K562 (cell line): ENCODE results near the gene NKIRAS2. TPM values are rescaled to one million over a fixed set of nuclear protein-coding genes. Genes with fewer than 3 reads are reported as not detected.

Source experiments
- ADNP ChIP-seq: fragments of 200-800 bp; sonication (Bioruptor generic); IDR thresholded peaks from 2 replicates; pipeline ENCODE4 v1.6.1; 2016; ENCODE audit warnings: missing genetic modification characterization, missing compliant biosample characterization
- CXXC5 ChIP-seq: fragments of 250-450 bp; sonication (Bioruptor Pico); IDR thresholded peaks from 2 replicates; pipeline ENCODE4 v1.8.0; 2022; ENCODE audit warnings: inconsistent platforms, mild to moderate bottlenecking, moderate library complexity
- DDX20 ChIP-seq: fragments of 450-650 bp; IDR thresholded peaks from 2 replicates; pipeline ENCODE4 v1.6.1; 2016; ENCODE audit warnings: missing genetic modification characterization, low read depth, mild to moderate bottlenecking, missing compliant biosample characterization, moderate library complexity
- E4F1 ChIP-seq: fragments of 250-450 bp; sonication (Bioruptor Pico); IDR thresholded peaks from 2 replicates; pipeline ENCODE4 v1.5.0; 2021; ENCODE audit warnings: mild to moderate bottlenecking, borderline replicate concordance
- FOS ChIP-seq: IDR thresholded peaks from 3 replicates; pipeline ENCODE4 v1.6.1; 2011; ENCODE audit not compliant: insufficient read length; ENCODE audit errors: extremely low read depth
- HDAC2 ChIP-seq: fragments of 450-650 bp; IDR thresholded peaks from 2 replicates; pipeline ENCODE4 v1.6.1; 2016; ENCODE audit warnings: mild to moderate bottlenecking
- MAFK ChIP-seq: IDR thresholded peaks from 2 replicates; pipeline ENCODE4 v1.6.1; 2011; ENCODE audit warnings: low read length, improper control_type of control experiment
- NFIX ChIP-seq: fragments of 250-450 bp; sonication (Bioruptor Pico); IDR thresholded peaks from 2 replicates; pipeline ENCODE4 v1.4.0; 2020; ENCODE audit warnings: low read depth, mild to moderate bottlenecking, moderate library complexity
- NFXL1 ChIP-seq: fragments of 450-650 bp; formaldehyde crosslinking; IDR thresholded peaks from 2 replicates; pipeline ENCODE4 v1.4.0; 2021; ENCODE audit warnings: mild to moderate bottlenecking
- NR3C1 ChIP-seq: sonication (generic); formaldehyde crosslinking; IDR thresholded peaks from 2 replicates; pipeline ENCODE4 v1.8.1; 2022; ENCODE audit warnings: missing genetic modification reagents
- PCBP1 ChIP-seq: fragments of 200-400 bp; formaldehyde crosslinking; IDR thresholded peaks from 2 replicates; pipeline ENCODE4 v1.6.1; 2018; ENCODE audit warnings: mild to moderate bottlenecking, low read depth, low read length; ENCODE audit not compliant: poor library complexity, severe bottlenecking
- PURB ChIP-seq: sonication (generic); formaldehyde crosslinking; IDR thresholded peaks from 2 replicates; pipeline ENCODE4 v1.9.0; 2021; ENCODE audit warnings: low read depth, mild to moderate bottlenecking, missing genetic modification reagents
- SMARCA5 ChIP-seq: fragments of 450-650 bp; IDR thresholded peaks from 2 replicates; pipeline ENCODE4 v1.6.1; 2016
- SREBF1 ChIP-seq: fragments of 150-350 bp; IDR thresholded peaks from 2 replicates; pipeline ENCODE4 v1.6.1; 2014; ENCODE audit warnings: antibody characterized with exemption, low read depth, low read length, borderline replicate concordance
- TFAP4 ChIP-seq: sonication (generic); formaldehyde crosslinking; IDR thresholded peaks from 2 replicates; pipeline ENCODE4 v1.8.0; 2022; ENCODE audit warnings: missing genetic modification reagents, mild to moderate bottlenecking, moderate library complexity, borderline replicate concordance
- TRIM24 ChIP-seq, 2 experiments: fragments of 450-650 bp; IDR thresholded peaks; 2 replicates each; pipeline ENCODE4 v1.6.1; 2016
- YBX1 ChIP-seq: fragments of 450-650 bp; IDR thresholded peaks from 2 replicates; pipeline ENCODE4 v1.7.1; 2016; ENCODE audit warnings: mild to moderate bottlenecking
- ZBTB17 ChIP-seq: fragments of 450-650 bp; formaldehyde crosslinking; IDR thresholded peaks from 2 replicates; pipeline ENCODE4 v1.4.0; 2020; ENCODE audit warnings: mild to moderate bottlenecking
- ZNF274 ChIP-seq: IDR thresholded peaks from 2 replicates; pipeline ENCODE4 v1.6.1; 2011; ENCODE audit warnings: low read depth, mild to moderate bottlenecking, low read length, moderate library complexity, borderline replicate concordance
- ZNF3 ChIP-seq: fragments of 250-450 bp; sonication (Bioruptor Pico); IDR thresholded peaks from 2 replicates; pipeline ENCODE4 v1.5.0; 2021; ENCODE audit warnings: mild to moderate bottlenecking, moderate library complexity
- ZNF354B ChIP-seq: fragments of 250-450 bp; sonication (Bioruptor Pico); IDR thresholded peaks from 2 replicates; pipeline ENCODE4 v1.4.0; 2020
- ZNF586 ChIP-seq: fragments of 450-650 bp; formaldehyde crosslinking; conservative IDR thresholded peaks from 2 replicates; pipeline ENCODE4 v1.4.0; 2020; ENCODE audit warnings: mild to moderate bottlenecking, moderate library complexity
- polyA plus RNA-seq, 8 experiments: library from polyadenylated mRNA; depleted of rRNA in 4 of 8; stranded (reverse) in 5 of 8; unstranded in 3 of 8; fragments of >200 nt; fragmentation: Nextera tagmentation in 2 of 8; fragmentation: Illumina TruSeq in 1 of 8; extraction: Ambion mirVana in 2 of 8; extraction: Trizol in 1 of 8; gene quantifications; 2 replicates each; pipeline versions ENCODE4 v1.2.1 to v1.2.3, GENCODE V29; 2011 to 2014; ENCODE audit warnings: inconsistent platforms in 1 of 8, missing spikeins in 1 of 8
- total RNA-seq, 7 experiments: library from RNA; depleted of rRNA in 6 of 7; stranded (reverse); fragments of >200 nt in 6 of 7; fragmentation: Illumina TruSeq in 2 of 7; extraction: Trizol in 2 of 7; gene quantifications; 2 replicates each; pipeline versions ENCODE4 v1.2.1 to v1.2.3, GENCODE V29; 2011 to 2021; ENCODE audit warnings: low replicate concordance in 1 of 7
- TF ChIP-seq, protein P1 (sequence below): fragments of 250-450 bp; sonication (Bioruptor Pico); IDR thresholded peaks from 2 replicates; pipeline ENCODE4 v1.8.0; 2022; ENCODE audit warnings: inconsistent platforms, mild to moderate bottlenecking, moderate library complexity, borderline replicate concordance

Gene NKIRAS2
- total and polyA plus RNA-seq, 9 of the 15 experiments (the other 6 are each of a cell fraction or from before 2014, with no cell fraction given): 10.1 to 65.5 (median 29.8) TPM

DNA sequence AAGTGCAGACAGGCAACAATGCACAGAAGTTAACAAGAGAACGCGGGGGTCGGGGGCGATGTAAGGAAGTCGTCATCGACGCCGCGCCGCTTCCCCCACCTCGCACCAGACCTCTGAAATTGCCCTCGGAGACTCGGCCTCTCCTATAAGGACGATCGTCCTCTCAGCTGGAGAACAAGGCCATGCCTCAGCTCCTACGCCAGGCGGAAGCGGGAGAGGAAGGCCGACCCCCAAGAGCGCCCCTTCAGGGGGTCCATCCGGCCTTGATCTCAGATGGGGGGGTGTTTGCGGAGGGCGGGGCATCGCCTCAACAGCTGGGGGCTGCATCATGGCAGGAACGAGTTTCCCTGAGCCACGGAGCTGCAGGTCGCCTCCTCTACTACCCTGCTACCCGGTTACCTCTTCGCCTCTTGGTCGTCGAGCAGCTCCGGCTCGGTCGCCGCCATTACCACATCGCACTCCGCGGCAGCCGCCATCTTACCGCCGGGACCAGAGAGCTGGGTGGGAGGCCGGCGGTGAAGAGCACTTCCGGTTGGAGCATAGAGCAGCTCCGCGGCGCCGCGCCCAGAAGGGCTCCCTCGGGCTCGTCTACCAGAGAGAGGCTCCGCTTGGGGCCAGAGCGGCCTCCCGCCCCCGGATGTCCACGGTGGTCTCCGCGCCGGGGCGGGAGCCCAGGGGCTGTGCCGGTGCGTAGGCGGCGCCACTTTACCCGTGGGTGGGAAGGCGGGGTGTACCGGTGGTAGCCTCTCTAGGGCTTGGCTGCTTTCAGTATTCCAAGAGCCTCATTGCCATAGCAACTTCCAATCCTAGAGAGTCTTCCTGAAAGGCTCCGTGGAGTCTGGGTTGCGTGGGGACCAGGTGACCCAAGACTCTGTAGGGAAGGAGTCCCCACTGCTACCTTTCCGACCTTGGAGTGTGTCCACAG is 2.7 kb upstream of the NKIRAS2 start, which contains the start of gene DNAJC7 (continued):
- peak; percentile 90 for TF ChIP-seq PCBP1
- no peak for TF ChIP-seq ADNP (tag)
- 0 out of 2 replicates have a peak, but pooled peaks have one; percentile 13 for TF ChIP-seq SMARCA5
- TF ChIP-seq YBX1: no peak
- no peak for TF ChIP-seq E4F1 (CRISPR knock-in tag)
- TF ChIP-seq NFIX (CRISPR knock-in tag): no peak
- TF ChIP-seq, protein P1, sequence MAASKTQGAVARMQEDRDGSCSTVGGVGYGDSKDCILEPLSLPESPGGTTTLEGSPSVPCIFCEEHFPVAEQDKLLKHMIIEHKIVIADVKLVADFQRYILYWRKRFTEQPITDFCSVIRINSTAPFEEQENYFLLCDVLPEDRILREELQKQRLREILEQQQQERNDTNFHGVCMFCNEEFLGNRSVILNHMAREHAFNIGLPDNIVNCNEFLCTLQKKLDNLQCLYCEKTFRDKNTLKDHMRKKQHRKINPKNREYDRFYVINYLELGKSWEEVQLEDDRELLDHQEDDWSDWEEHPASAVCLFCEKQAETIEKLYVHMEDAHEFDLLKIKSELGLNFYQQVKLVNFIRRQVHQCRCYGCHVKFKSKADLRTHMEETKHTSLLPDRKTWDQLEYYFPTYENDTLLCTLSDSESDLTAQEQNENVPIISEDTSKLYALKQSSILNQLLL (CRISPR knock-in tag): no peak
- no peak for TF ChIP-seq TRIM24 (IDR thresholded peaks at IDR 0.05)
- no peak for TF ChIP-seq ZBTB17 (CRISPR knock-in tag)
- TF ChIP-seq NFXL1: no peak
- no peak for TF ChIP-seq ZNF274
- TF ChIP-seq MAFK: no peak
- TF ChIP-seq ZNF354B (CRISPR knock-in tag): no peak
- TF ChIP-seq DDX20 (tag): no peak
- TF ChIP-seq FOS: no peak
- no peak for TF ChIP-seq PURB (CRISPR knock-in tag)
- no peak for TF ChIP-seq ZNF586 (CRISPR knock-in tag)
- TF ChIP-seq SREBF1: 0 out of 2 replicates have a peak, but pooled peaks have one; percentile 36
- TF ChIP-seq ZNF3 (CRISPR knock-in tag): no peak
- peak; percentile 73 for TF ChIP-seq TFAP4 (CRISPR knock-in tag)
- no peak for TF ChIP-seq NR3C1
- TF ChIP-seq HDAC2: 0 out of 2 replicates have a peak, but pooled peaks have one; percentile 23
- peak; percentile 82 for TF ChIP-seq CXXC5
